Astrocyte (in vitro differentiated cells and primary cell): ENCODE data around the gene DOCK6. TPM values are rescaled to one million over a fixed set of nuclear protein-coding genes. Genes with fewer than 3 reads are reported as not detected.
A peak's percentile ranks its signal among the peaks of the same experiment; 100 is the strongest.
"Not testable (repeated sequence)": the region's sequence is repeated elsewhere in the genome, so short reads cannot be mapped to it uniquely, and the experiment has no call there.

ENCODE experiments used
- DNase-seq: peaks from one replicate; pipeline ENCODE4 v3.0.0-alpha.2; 2010; ENCODE audit warnings: low read depth
- FAIRE-seq: peaks from 2 replicates; lab custom pipeline; 2011; peaks lifted over from hg19 to GRCh38; lab: Jason Lieb, UNC
- H2AFZ ChIP-seq: 2 replicates; pipeline ENCODE4 v1.6.0; 2012; ENCODE audit warnings: low read depth, low read length, inconsistent platforms
- H3K27ac ChIP-seq: 2 replicates; pipeline ENCODE4 v1.5.1; 2011; ENCODE audit warnings: low read depth, low read length, inconsistent platforms
- H3K27me3 ChIP-seq: 2 replicates; pipeline ENCODE4 v1.6.0; 2011; ENCODE audit warnings: low read length, inconsistent platforms; ENCODE audit not compliant: insufficient read depth
- H3K36me3 ChIP-seq: 2 replicates; pipeline ENCODE4 v1.5.1; 2011; ENCODE audit warnings: low read length, inconsistent platforms; ENCODE audit not compliant: insufficient read depth
- H3K4me1 ChIP-seq: 2 replicates; pipeline ENCODE4 v1.5.1; 2011; ENCODE audit warnings: low read length, inconsistent platforms; ENCODE audit not compliant: insufficient read depth
- H3K4me2 ChIP-seq: 2 replicates; pipeline ENCODE4 v1.6.0; 2012; ENCODE audit warnings: low read length, inconsistent platforms
- H3K4me3 ChIP-seq: 2 replicates; pipeline ENCODE4 v1.5.1; 2011; ENCODE audit warnings: low read depth, mild to moderate bottlenecking, low read length, inconsistent platforms; ENCODE audit not compliant: insufficient read depth
- H3K79me2 ChIP-seq: 2 replicates; pipeline ENCODE4 v1.6.0; 2012; ENCODE audit warnings: mild to moderate bottlenecking, low read length, inconsistent platforms; ENCODE audit not compliant: insufficient read depth
- H3K9ac ChIP-seq: 2 replicates; pipeline ENCODE4 v1.6.0; 2012; ENCODE audit warnings: mild to moderate bottlenecking, low read length, inconsistent platforms
- H3K9me3 ChIP-seq: 2 replicates; pipeline ENCODE4 v1.5.1; 2012; ENCODE audit warnings: low read depth, mild to moderate bottlenecking, low read length, inconsistent platforms; ENCODE audit not compliant: insufficient read depth
- H4K20me1 ChIP-seq: 2 replicates; pipeline ENCODE4 v1.6.0; 2012; ENCODE audit warnings: low read length, inconsistent platforms; ENCODE audit not compliant: insufficient read depth
- H3K27ac Mint-ChIP-seq: one replicate; pipeline ENCODE4 v1.8.0; 2021; ENCODE audit warnings: mild to moderate bottlenecking, mixed read lengths; ENCODE audit not compliant: unreplicated experiment
- H3K27me3 Mint-ChIP-seq: one replicate; pipeline ENCODE4 v1.8.0; 2021; ENCODE audit warnings: low read depth, mixed read lengths; ENCODE audit not compliant: unreplicated experiment
- H3K36me3 Mint-ChIP-seq: one replicate; pipeline ENCODE4 v1.8.0; 2021; ENCODE audit warnings: low read depth, mixed read lengths; ENCODE audit not compliant: unreplicated experiment
- H3K4me1 Mint-ChIP-seq: one replicate; pipeline ENCODE4 v1.8.0; 2021; ENCODE audit warnings: low read depth, mixed read lengths; ENCODE audit not compliant: unreplicated experiment
- H3K4me3 Mint-ChIP-seq: one replicate; pipeline ENCODE4 v1.8.0; 2021; ENCODE audit warnings: mild to moderate bottlenecking, moderate library complexity, mixed read lengths; ENCODE audit not compliant: unreplicated experiment
- H3K9me3 Mint-ChIP-seq: one replicate; pipeline ENCODE4 v1.8.0; 2021; ENCODE audit warnings: mild to moderate bottlenecking, mixed read lengths; ENCODE audit not compliant: unreplicated experiment
- EZH2 ChIP-seq: IDR thresholded peaks from 2 replicates; pipeline ENCODE4 v1.6.1; 2012; ENCODE audit warnings: mild to moderate bottlenecking, low read length, inconsistent platforms; ENCODE audit not compliant: insufficient read depth
- total RNA-seq: library from RNA; stranded (reverse); gene quantifications from 2 replicates; pipeline ENCODE4 v1.2.1, GENCODE V29; 2021
- TF ChIP-seq, protein P1 (sequence below): IDR thresholded peaks from 2 replicates; pipeline ENCODE4 v1.5.1; 2011; ENCODE audit warnings: low read depth, mild to moderate bottlenecking, inconsistent platforms, low read length, moderate library complexity; ENCODE audit not compliant: insufficient read depth

DOCK6 gene
- total RNA-seq, 1 donor from 2014 or later = 38.3 TPM

- Histone ChIP-seq H3K4me1 (peaks cover 38% of the 10 kb centered on the region), H3K27me3 (no peaks in the 10 kb centered on the region), H3K9ac (peak overlapping the region; percentile 53), H4K20me1 (no peaks in the 10 kb centered on the region), H3K4me2 (peak overlapping the region; percentile 68), H2AFZ (peak overlapping the region; percentile 13), H3K36me3 (peaks cover 4% of the 10 kb centered on the region), H3K4me3 (no peak overlapping the region), H3K9me3 (no peaks in the 10 kb centered on the region), H3K79me2 (no peaks in the 10 kb centered on the region), H3K27ac (peak overlapping the region; percentile 61)
- Mint-ChIP-seq H3K27ac (no peak overlapping the region), H3K4me1 (peaks cover 6% of the 10 kb centered on the region), H3K9me3 (no peaks in the 10 kb centered on the region), H3K4me3 (no peak overlapping the region), H3K36me3 (peaks cover 32% of the 10 kb centered on the region), H3K27me3 (no peaks in the 10 kb centered on the region)
- peak; percentile 60 for FAIRE-seq
- no peak for TF ChIP-seq EZH2
- TF ChIP-seq, protein P1, sequence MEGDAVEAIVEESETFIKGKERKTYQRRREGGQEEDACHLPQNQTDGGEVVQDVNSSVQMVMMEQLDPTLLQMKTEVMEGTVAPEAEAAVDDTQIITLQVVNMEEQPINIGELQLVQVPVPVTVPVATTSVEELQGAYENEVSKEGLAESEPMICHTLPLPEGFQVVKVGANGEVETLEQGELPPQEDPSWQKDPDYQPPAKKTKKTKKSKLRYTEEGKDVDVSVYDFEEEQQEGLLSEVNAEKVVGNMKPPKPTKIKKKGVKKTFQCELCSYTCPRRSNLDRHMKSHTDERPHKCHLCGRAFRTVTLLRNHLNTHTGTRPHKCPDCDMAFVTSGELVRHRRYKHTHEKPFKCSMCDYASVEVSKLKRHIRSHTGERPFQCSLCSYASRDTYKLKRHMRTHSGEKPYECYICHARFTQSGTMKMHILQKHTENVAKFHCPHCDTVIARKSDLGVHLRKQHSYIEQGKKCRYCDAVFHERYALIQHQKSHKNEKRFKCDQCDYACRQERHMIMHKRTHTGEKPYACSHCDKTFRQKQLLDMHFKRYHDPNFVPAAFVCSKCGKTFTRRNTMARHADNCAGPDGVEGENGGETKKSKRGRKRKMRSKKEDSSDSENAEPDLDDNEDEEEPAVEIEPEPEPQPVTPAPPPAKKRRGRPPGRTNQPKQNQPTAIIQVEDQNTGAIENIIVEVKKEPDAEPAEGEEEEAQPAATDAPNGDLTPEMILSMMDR = no peak
- DNase-seq = peak; percentile 92
These were observed 97.4 kb downstream of the DOCK6 start for GRCh38 chr19:11164879-11165406.

GRCh38 chr19:11164296-11164695 is 98.0 kb downstream of the DOCK6 start:
- no peak overlapping the region for H2AFZ ChIP-seq
- H3K4me1 ChIP-seq = peaks cover 38% of the 10 kb centered on the region
- H3K9me3 ChIP-seq = no peaks in the 10 kb centered on the region
- H3K9ac ChIP-seq = peak overlapping the region; percentile 53
- FAIRE-seq (no peak), DNase-seq (no peak)
- peaks cover 6% of the 10 kb centered on the region for H3K4me1 Mint-ChIP-seq
- H3K4me2 ChIP-seq = peak overlapping the region; percentile 68
- no peak overlapping the region for H3K4me3 ChIP-seq
- H3K27ac Mint-ChIP-seq = no peak overlapping the region
- TF ChIP-seq, protein P1 = no peak
- TF ChIP-seq EZH2 = no peak
- H3K27ac ChIP-seq = no peak overlapping the region
- H3K79me2 ChIP-seq = no peaks in the 10 kb centered on the region
- H3K4me3 Mint-ChIP-seq = no peak overlapping the region
- H3K27me3 Mint-ChIP-seq = no peaks in the 10 kb centered on the region
- no peaks in the 10 kb centered on the region for H3K9me3 Mint-ChIP-seq
- H4K20me1 ChIP-seq = no peaks in the 10 kb centered on the region
- H3K27me3 ChIP-seq = no peaks in the 10 kb centered on the region
- H3K36me3 Mint-ChIP-seq = peaks cover 29% of the 10 kb centered on the region
- H3K36me3 ChIP-seq = peaks cover 4% of the 10 kb centered on the region

- FAIRE-seq, H4K20me1 ChIP-seq, H3K79me2 ChIP-seq, H3K4me1 Mint-ChIP-seq, H2AFZ ChIP-seq, H3K27ac ChIP-seq, H3K9ac ChIP-seq, H3K4me3 Mint-ChIP-seq, H3K4me3 ChIP-seq, H3K27me3 ChIP-seq, H3K9me3 ChIP-seq, DNase-seq, H3K27me3 Mint-ChIP-seq, H3K9me3 Mint-ChIP-seq, H3K36me3 ChIP-seq, H3K4me2 ChIP-seq, H3K27ac Mint-ChIP-seq: not testable (repeated sequence)
- peaks cover 12% of the 10 kb centered on the region for H3K4me1 ChIP-seq
- peaks cover 15% of the 10 kb centered on the region for H3K36me3 Mint-ChIP-seq
These were observed 101.9 kb downstream of the DOCK6 start for GRCh38 chr19:11160440-11160768.
